Ascending aorta (tissue), 2 donors: ENCODE results near the gene CCDC174. TPM values are rescaled to one million over a fixed set of nuclear protein-coding genes. Genes with fewer than 3 reads are reported as not detected.

ENCODE experiments used
- DNase-seq, 2 donors: peaks; one replicate each; pipeline ENCODE4 v3.0.0-alpha.2; 2019; ENCODE audit warnings: low spot score in 2 of 2
- H3K27ac ChIP-seq, 2 donors: fragments of 200-600 bp; sonication (generic); one replicate each; pipeline ENCODE4 v1.5.1; 2016 to 2017; ENCODE audit warnings: mild to moderate bottlenecking in 1 of 2
- H3K27me3 ChIP-seq: fragments of 200-600 bp; sonication (generic); one replicate; pipeline ENCODE4 v1.5.1; 2017
- H3K36me3 ChIP-seq, 2 donors: fragments of 200-600 bp; sonication (generic); one replicate each; pipeline ENCODE4 v1.5.1; 2016
- H3K4me1 ChIP-seq, 2 donors: fragments of 200-600 bp; sonication (generic); one replicate each; pipeline ENCODE4 v1.5.1; 2016 to 2017; ENCODE audit warnings: mild to moderate bottlenecking in 1 of 2
- H3K4me3 ChIP-seq, 2 donors: fragments of 200-600 bp; sonication (generic); one replicate each; pipeline ENCODE4 v1.5.1; 2016 to 2017; ENCODE audit warnings: mild to moderate bottlenecking in 1 of 2
- H3K9me3 ChIP-seq, 2 donors: fragments of 200-600 bp; sonication (generic); one replicate each; pipeline ENCODE4 v1.5.1; 2016
- intact Hi-C: fragments of 100-400 bp; cut with DNase I; formaldehyde crosslinking; loops from one replicate; pipeline ENCODE4 v1.15.1; 2023
- total RNA-seq: library from RNA; depleted of rRNA; stranded (reverse); fragments of >200 nt; gene quantifications from one replicate; pipeline ENCODE4 v1.1.0, GENCODE V29; 2016
- TF ChIP-seq, protein P1 (sequence below), 3 experiments: fragments of 200-600 bp in 2 of 3; fragments of 450-650 bp in 1 of 3; sonication (generic) in 2 of 3; IDR thresholded peaks; one replicate each; pipeline ENCODE4 v1.5.1; 2016 to 2019; ENCODE audit warnings: antibody characterized with exemption in 3 of 3, mild to moderate bottlenecking in 1 of 3, moderate library complexity in 1 of 3

The CCDC174 gene
- total RNA-seq, 1 donor from 2014 or later: 5.5 TPM

DNA sequence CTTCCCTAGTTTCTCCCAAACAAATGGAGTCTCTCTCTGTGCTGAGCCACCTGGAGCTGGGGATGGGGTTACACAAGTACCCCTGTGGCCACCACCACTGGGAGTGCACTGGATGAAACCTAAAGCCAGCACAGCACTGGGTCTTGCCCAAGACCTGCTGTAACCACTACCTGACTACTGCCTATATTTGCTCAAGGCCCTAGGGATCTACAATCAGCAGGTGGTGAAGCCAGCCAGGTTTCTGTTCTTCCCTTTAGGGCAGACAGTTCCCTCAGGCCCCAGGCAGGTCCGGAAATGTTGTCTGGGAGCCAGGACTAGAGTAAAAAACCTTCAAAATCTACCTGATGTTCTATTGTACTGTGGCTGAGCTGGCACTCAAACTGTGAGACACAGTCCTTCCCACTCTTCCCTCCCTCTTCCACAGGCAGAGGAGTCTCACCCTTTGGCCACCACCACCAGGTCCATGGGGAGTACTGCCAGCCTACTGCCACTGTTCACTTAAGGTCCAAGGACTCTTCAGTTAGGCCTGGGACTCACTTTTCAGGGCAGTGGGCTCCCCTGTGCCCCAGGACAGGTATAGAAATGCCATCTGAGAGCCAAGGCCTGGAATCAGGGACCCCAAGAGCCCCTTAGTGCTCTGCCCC is 47.2 kb downstream of the CCDC174 start:
- no peak overlapping the region for H3K4me3 ChIP-seq
- H3K27ac ChIP-seq: no peak overlapping the region
- H3K9me3 ChIP-seq: no peaks in the 10 kb centered on the region
- H3K4me1 ChIP-seq: no peaks in the 10 kb centered on the region
- no peak for DNase-seq
- no peaks in the 10 kb centered on the region for H3K36me3 ChIP-seq
- H3K27me3 ChIP-seq: no peaks in the 10 kb centered on the region
- TF ChIP-seq, protein P1, sequence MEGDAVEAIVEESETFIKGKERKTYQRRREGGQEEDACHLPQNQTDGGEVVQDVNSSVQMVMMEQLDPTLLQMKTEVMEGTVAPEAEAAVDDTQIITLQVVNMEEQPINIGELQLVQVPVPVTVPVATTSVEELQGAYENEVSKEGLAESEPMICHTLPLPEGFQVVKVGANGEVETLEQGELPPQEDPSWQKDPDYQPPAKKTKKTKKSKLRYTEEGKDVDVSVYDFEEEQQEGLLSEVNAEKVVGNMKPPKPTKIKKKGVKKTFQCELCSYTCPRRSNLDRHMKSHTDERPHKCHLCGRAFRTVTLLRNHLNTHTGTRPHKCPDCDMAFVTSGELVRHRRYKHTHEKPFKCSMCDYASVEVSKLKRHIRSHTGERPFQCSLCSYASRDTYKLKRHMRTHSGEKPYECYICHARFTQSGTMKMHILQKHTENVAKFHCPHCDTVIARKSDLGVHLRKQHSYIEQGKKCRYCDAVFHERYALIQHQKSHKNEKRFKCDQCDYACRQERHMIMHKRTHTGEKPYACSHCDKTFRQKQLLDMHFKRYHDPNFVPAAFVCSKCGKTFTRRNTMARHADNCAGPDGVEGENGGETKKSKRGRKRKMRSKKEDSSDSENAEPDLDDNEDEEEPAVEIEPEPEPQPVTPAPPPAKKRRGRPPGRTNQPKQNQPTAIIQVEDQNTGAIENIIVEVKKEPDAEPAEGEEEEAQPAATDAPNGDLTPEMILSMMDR (IDR thresholded peaks at IDR 0.05): no peak
- intact Hi-C loops: no loop called here

DNA sequence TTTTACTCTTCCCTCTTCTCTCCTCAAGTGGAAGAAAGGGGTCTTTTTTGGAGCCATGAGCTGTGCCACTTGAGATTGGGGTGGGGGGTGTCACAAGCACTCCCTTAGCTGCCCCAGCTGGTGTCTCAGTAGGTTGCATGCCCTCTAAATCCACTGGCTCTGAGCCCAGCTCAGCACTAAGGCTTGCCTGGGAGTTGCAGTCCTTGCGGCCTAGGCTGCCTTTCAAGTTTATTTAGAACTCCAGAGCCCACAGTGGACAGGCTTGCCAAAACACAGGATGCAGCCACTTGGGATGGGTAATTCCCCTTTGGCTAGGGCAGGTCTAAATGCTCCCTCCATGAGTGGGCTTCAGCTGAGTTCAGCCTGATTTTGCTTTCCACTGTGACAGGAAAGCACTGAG is 48.1 kb downstream of the CCDC174 start:
- no peak overlapping the region for H3K4me3 ChIP-seq
- H3K27me3 ChIP-seq: no peaks in the 10 kb centered on the region
- no peak overlapping the region for H3K27ac ChIP-seq
- no peaks in the 10 kb centered on the region for H3K9me3 ChIP-seq
- DNase-seq: no peak
- H3K4me1 ChIP-seq: no peaks in the 10 kb centered on the region
- no peaks in the 10 kb centered on the region for H3K36me3 ChIP-seq
- intact Hi-C loops: no loop called here
- TF ChIP-seq, protein P1 (IDR thresholded peaks at IDR 0.05): no peak

DNA sequence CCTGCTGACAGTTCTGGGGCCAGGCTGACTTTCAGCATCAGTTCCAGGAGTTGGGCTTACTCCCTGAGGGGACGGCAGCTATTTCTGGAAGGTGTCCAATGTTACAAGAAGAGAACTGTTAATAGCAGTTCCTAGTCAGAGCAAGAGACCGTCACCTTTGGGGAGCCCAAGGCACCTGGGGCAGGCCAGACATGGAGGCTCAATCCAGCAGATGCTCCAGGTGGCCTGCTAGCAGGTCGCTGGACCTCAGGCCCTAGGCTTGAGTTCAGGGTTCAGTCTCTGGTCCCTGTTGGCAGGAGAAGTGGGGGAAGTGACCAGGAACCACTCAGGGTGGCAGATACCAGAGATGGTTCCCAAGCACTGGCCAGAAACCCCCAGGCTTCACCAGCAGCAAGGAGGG is 49.3 kb downstream of the CCDC174 start:
- Histone ChIP-seq H3K9me3 (no peaks in the 10 kb centered on the region), H3K4me1 (no peaks in the 10 kb centered on the region), H3K4me3 (no peak overlapping the region), H3K27me3 (no peaks in the 10 kb centered on the region), H3K27ac (no peak overlapping the region), H3K36me3 (no peaks in the 10 kb centered on the region)
- intact Hi-C loops: no loop called here
- TF ChIP-seq, protein P1 (IDR thresholded peaks at IDR 0.05): no peak
- no peak for DNase-seq

DNA sequence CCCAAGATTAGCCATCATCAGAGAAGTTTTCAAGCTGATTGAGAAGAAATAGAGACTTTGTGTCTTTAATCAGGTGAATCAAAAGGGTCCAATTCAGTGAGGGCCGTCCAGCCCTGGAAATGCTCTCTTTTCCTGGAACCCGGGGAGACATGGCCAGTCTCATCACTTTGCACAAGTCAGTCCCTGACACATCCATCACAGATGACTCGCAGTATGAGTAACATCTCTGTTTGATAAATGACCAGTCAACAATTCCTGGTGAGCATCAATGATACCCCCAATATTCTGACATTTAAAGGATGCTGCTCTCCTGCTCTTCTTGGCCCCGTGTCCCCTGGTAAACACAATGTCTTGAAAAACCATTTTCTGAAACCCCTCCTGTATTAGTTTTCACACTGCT is 50.1 kb downstream of the CCDC174 start:
- intact Hi-C loops: no loop called here
- no peak for DNase-seq

DNA sequence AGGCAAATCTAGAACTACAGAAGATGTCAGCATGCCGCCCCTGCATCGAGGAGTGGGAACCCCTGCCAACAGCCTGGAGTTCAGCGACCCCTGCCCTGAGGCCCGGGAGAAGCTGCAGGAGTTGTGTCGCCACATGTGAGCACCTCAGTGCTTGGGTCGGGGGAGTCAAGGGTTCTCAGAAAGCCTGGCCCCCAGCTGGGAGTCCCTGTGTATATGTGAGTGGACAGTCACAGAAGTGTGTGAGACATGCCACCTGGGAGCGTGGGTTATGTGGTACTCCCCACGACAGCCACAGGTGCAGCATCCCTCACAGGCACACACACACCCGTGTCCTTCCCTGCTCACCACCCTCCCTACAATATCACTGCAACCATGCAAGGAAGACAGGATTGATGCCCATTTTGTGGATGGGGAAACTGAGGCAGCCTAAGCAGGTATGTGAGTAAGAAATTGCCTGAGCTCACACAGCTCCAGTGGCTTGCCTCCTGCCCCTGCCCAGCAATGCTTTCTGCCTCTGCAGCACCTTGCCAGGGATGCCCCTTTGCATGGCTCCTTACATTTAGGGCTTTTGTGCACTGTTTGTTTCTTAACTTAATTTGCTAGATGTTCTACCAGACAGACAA is 51.7 kb downstream of the CCDC174 start:
- no peak for DNase-seq
- TF ChIP-seq, protein P1 (IDR thresholded peaks at IDR 0.05): no peak
- H3K27me3 ChIP-seq: no peaks in the 10 kb centered on the region
- H3K27ac ChIP-seq: no peak overlapping the region
- intact Hi-C loops: no loop called here
- no peaks in the 10 kb centered on the region for H3K36me3 ChIP-seq
- no peaks in the 10 kb centered on the region for H3K9me3 ChIP-seq
- H3K4me3 ChIP-seq: no peak overlapping the region
- H3K4me1 ChIP-seq: no peaks in the 10 kb centered on the region

More for the DNA sequence above, 50.1 kb downstream of the CCDC174 start:
- Histone ChIP-seq H3K4me3 (no peak overlapping the region), H3K9me3 (no peaks in the 10 kb centered on the region), H3K27ac (no peak overlapping the region), H3K4me1 (no peaks in the 10 kb centered on the region), H3K36me3 (no peaks in the 10 kb centered on the region), H3K27me3 (no peaks in the 10 kb centered on the region)
- TF ChIP-seq, protein P1 (IDR thresholded peaks at IDR 0.05): no peak
